Measurements from ENCODE around the gene MICAL2. TPM values are rescaled to one million over a fixed set of nuclear protein-coding genes. Genes with fewer than 3 reads are reported as not detected.
A peak's percentile ranks its signal among the peaks of the same experiment; 100 is the strongest.

MICAL2 gene
- total RNA-seq, 1 experiment from 2014 or later: 62.9 TPM

- H3K36me3 ChIP-seq (ENCODE audit: low read depth, low read length): peaks cover 26% of the 10 kb centered on the region
- POLR2A ChIA-PET (ENCODE audit: unreplicated experiment): interaction anchor here (0.5 to 1.5 kb wide), 12 partner anchors 11 to 1153 kb away, joined by 3 to 13 read pairs (median 4); partner anchors contain the start of gene MICAL2
- peak overlapping the region; percentile 86 for H3K9ac ChIP-seq (ENCODE audit: low read length)
- CTCF ChIA-PET: interaction anchor here (0.7 to 1.2 kb wide), 2 partner anchors 71 to 117 kb away, joined by 3 to 6 read pairs; no protein-coding TSS in a partner anchor
- DNase-seq: peak; percentile 96
- peak; percentile 53 for ATAC-seq
- H2AFZ ChIP-seq (ENCODE audit: low read length): no peak overlapping the region
- peak overlapping the region; percentile 45 for H3K4me2 ChIP-seq (ENCODE audit: low read length)
- peaks cover 8% of the 10 kb centered on the region for H3F3A ChIP-seq (ENCODE audit: low read length, unreplicated experiment)
- no peaks in the 10 kb centered on the region for H3K9me2 ChIP-seq (replicated peaks; ENCODE audit: low read length)
- no peaks in the 10 kb centered on the region for H4K20me1 ChIP-seq (ENCODE audit: low read length)
- no peaks in the 10 kb centered on the region for H3K27me3 ChIP-seq (ENCODE audit: low read length)
- H3K79me2 ChIP-seq (ENCODE audit: low read length): peaks cover 60% of the 10 kb centered on the region
- intact Hi-C loops (cut with micrococcal nuclease): loop anchor here (1.0 to 5.0 kb wide), 4 partner anchors 52 to 77 kb away; partner anchors contain the start of gene MICAL2
- TSS peak; percentile 56 for BruUV-seq (replicated peaks)
- no peak overlapping the region for H3K4me3 ChIP-seq (ENCODE audit: low read length)
- H3K27ac ChIP-seq (ENCODE audit: low read length): peak overlapping the region; percentile 99
- H3K4me1 ChIP-seq (ENCODE audit: insufficient read depth, low read length): peaks cover 72% of the 10 kb centered on the region
- H3K9me3 ChIP-seq (ENCODE audit: low read length): no peaks in the 10 kb centered on the region
- TF ChIP-seq EZH2 (IDR thresholded peaks at IDR 0.05; ENCODE audit: low read length, unreplicated experiment) (no peak), EZH2phosphoT487 (IDR thresholded peaks at IDR 0.05; ENCODE audit: borderline replicate concordance, low read length) (no peak), CTCF (conservative IDR thresholded peaks at IDR 0.05; ENCODE audit: low read depth, low read length) (no peak)
Measured at GRCh38 chr11:12164061-12165014, 53.9 kb downstream of the MICAL2 start.

GRCh38 chr11:12165237-12165875, 55.0 kb downstream of the MICAL2 start:
- H3K36me3 ChIP-seq (ENCODE audit: low read depth, low read length): peaks cover 26% of the 10 kb centered on the region
- POLR2A ChIA-PET (ENCODE audit: unreplicated experiment): no interaction called here
- ATAC-seq: no peak
- peak overlapping the region; percentile 86; the same call in 1 of the 2 replicates for H3K9ac ChIP-seq (ENCODE audit: low read length)
- H3K9me2 ChIP-seq (replicated peaks; ENCODE audit: low read length): no peaks in the 10 kb centered on the region
- no TSS peak for BruUV-seq (replicated peaks)
- H3K27ac ChIP-seq (ENCODE audit: low read length): peak overlapping the region; percentile 99
- TF ChIP-seq EZH2 (IDR thresholded peaks at IDR 0.05; ENCODE audit: low read length, unreplicated experiment): no peak
- no peak for TF ChIP-seq CTCF (conservative IDR thresholded peaks at IDR 0.05; ENCODE audit: low read depth, low read length)
- TF ChIP-seq EZH2phosphoT487 (IDR thresholded peaks at IDR 0.05; ENCODE audit: borderline replicate concordance, low read length): no peak
- no peaks in the 10 kb centered on the region for H4K20me1 ChIP-seq (ENCODE audit: low read length)
- H3K9me3 ChIP-seq (ENCODE audit: low read length): no peaks in the 10 kb centered on the region
- H3K27me3 ChIP-seq (ENCODE audit: low read length): no peaks in the 10 kb centered on the region
- intact Hi-C loops (cut with micrococcal nuclease): no loop called here
- H3F3A ChIP-seq (ENCODE audit: low read length, unreplicated experiment): peaks cover 8% of the 10 kb centered on the region
- no peak overlapping the region for H2AFZ ChIP-seq (ENCODE audit: low read length)
- H3K4me3 ChIP-seq (ENCODE audit: low read length): no peak overlapping the region
- H3K4me2 ChIP-seq (ENCODE audit: low read length): peak overlapping the region; percentile 10; the same call in 1 of the 2 replicates
- peaks cover 66% of the 10 kb centered on the region for H3K79me2 ChIP-seq (ENCODE audit: low read length)
- CTCF ChIA-PET: no interaction called here
- DNase-seq: peak; percentile 42
- peaks cover 62% of the 10 kb centered on the region for H3K4me1 ChIP-seq (ENCODE audit: insufficient read depth, low read length)

Data from PC-3 (cell line).